Measurements from ENCODE around the gene GET4. TPM values are rescaled to one million over a fixed set of nuclear protein-coding genes. Genes with fewer than 3 reads are reported as not detected.
"Not testable (repeated sequence)": the region's sequence is repeated elsewhere in the genome, so short reads cannot be mapped to it uniquely, and the experiment has no call there.

Gene GET4
- total and polyA plus RNA-seq, 2 of the 4 experiments (the other 2 are of a cell fraction), result 11.3 to 30.9 TPM

- peaks cover 8% of the 10 kb centered on the region for H3K4me1 ChIP-seq (ENCODE audit: control insufficient read depth, insufficient read depth, low read length)
- peak overlapping the region; percentile 65 for H2AK9ac ChIP-seq (replicated peaks; ENCODE audit: low read depth, low read length, poor library complexity)
- H2BK5ac ChIP-seq (ENCODE audit: low read depth, low read length, poor library complexity, severe bottlenecking), result no peak overlapping the region
- H3K9me1 ChIP-seq (ENCODE audit: insufficient read depth, low read length), result no peaks in the 10 kb centered on the region
- 67% methylated on average over 23 of the region's 40 CpGs; no CpG with 5 or more reads in 1 of the 2 experiments for WGBS, 2 experiments (ENCODE audit: extremely low coverage in 2 of 2, insufficient read length in 1 of 2)
- no TSS peak for BruUV-seq (replicated peaks)
- H3K9ac ChIP-seq (ENCODE audit: low read depth, low read length), result no peak overlapping the region
- no peak overlapping the region for H3K4me2 ChIP-seq (ENCODE audit: low read depth, low read length)
- ChIA-PET CTCF (no interaction called here), POLR2A (ENCODE audit: unreplicated experiment) (no interaction called here)
- peak overlapping the region; percentile 89 for H2AFZ ChIP-seq (replicated peaks; ENCODE audit: low read length, poor library complexity)
- H4K5ac ChIP-seq (ENCODE audit: low read depth, low read length), result no peak overlapping the region
- no peak overlapping the region for H3K56ac ChIP-seq (ENCODE audit: extremely low read depth, insufficient read depth, low read length)
- no peak overlapping the region for H2AK5ac ChIP-seq (ENCODE audit: low read depth, low read length)
- TF ChIP-seq MAZ (IDR thresholded peaks at IDR 0.05; ENCODE audit: borderline replicate concordance, low read depth, low read length) (peak; percentile 30; the same call in 1 of the 2 replicates), FOS (IDR thresholded peaks at IDR 0.05; ENCODE audit: low read depth, low read length) (peak; percentile 40; the same call in 1 of the 2 replicates), NFE2L2 (IDR thresholded peaks at IDR 0.05; ENCODE audit: low read depth, low read length) (no peak), POLR2A (IDR thresholded peaks at IDR 0.05; ENCODE audit: low read depth, low read length) (no peak), RCOR1 (IDR thresholded peaks at IDR 0.05; ENCODE audit: insufficient replicate concordance, low read length) (no peak)
- TF ChIP-seq, protein P1, sequence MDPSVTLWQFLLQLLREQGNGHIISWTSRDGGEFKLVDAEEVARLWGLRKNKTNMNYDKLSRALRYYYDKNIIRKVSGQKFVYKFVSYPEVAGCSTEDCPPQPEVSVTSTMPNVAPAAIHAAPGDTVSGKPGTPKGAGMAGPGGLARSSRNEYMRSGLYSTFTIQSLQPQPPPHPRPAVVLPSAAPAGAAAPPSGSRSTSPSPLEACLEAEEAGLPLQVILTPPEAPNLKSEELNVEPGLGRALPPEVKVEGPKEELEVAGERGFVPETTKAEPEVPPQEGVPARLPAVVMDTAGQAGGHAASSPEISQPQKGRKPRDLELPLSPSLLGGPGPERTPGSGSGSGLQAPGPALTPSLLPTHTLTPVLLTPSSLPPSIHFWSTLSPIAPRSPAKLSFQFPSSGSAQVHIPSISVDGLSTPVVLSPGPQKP (IDR thresholded peaks at IDR 0.05; ENCODE audit: borderline replicate concordance, low read depth, low read length), result no peak
- H2BK15ac ChIP-seq (ENCODE audit: low read depth, low read length), result no peak overlapping the region
- intact Hi-C loops (cut with micrococcal nuclease) (no loop called here), dilution Hi-C loops (cut with HindIII; ENCODE audit: low sequenced_read_pairs, unreplicated experiment) (no loop called here), in situ Hi-C loops (cut with MboI; ENCODE audit: low sequenced_read_pairs) (no loop called here)
- peak; percentile 60 for ATAC-seq (ENCODE audit: low read depth)
- no peak overlapping the region for H3K4me3 ChIP-seq (ENCODE audit: insufficient read depth, low read depth, low read length)
- no peaks in the 10 kb centered on the region for H3K27me3 ChIP-seq (ENCODE audit: control insufficient read depth, insufficient read depth, low read length)
- H3K36me3 ChIP-seq (ENCODE audit: control insufficient read depth, insufficient read depth, low read length), result no peaks in the 10 kb centered on the region
- H2BK120ac ChIP-seq (ENCODE audit: low read depth, low read length), result no peak overlapping the region; the same call in 1 of the 2 replicates
- peak overlapping the region; percentile 56 to 84; a peak in 1 of 4 replicates for H4K8ac ChIP-seq (ENCODE audit: low read depth in 2 of 2, low read length in 2 of 2)
- no peaks in the 10 kb centered on the region for H3K9me3 ChIP-seq (ENCODE audit: control insufficient read depth, insufficient read depth, low read length)
- H4K20me1 ChIP-seq (ENCODE audit: insufficient read depth, low read length), result no peaks in the 10 kb centered on the region
- no peak overlapping the region; the same call in 1 of the 2 replicates for H3K27ac ChIP-seq (ENCODE audit: insufficient read depth, low read length)
- peak overlapping the region; percentile 16 for H3K4ac ChIP-seq (ENCODE audit: low read depth, low read length)
- DNase-seq, result peak; percentile 47
- H3K23ac ChIP-seq (ENCODE audit: low read depth, low read length), result no peak overlapping the region
- no peak overlapping the region for H3K14ac ChIP-seq (replicated peaks; ENCODE audit: low read depth, low read length)
- no peak overlapping the region for H4K91ac ChIP-seq (ENCODE audit: insufficient read depth, low read depth, low read length)
- no peaks in the 10 kb centered on the region for H3K79me1 ChIP-seq (ENCODE audit: low read depth in 1 of 2, low read length in 2 of 2)
- no peak overlapping the region for H3K18ac ChIP-seq (ENCODE audit: low read depth, low read length)
- 0 out of 2 replicates have a peak overlapping the region, but pooled peaks have one; percentile 6 for H2BK20ac ChIP-seq (ENCODE audit: low read depth, low read length)
Measured at GRCh38 chr7:923108-924041, 47.0 kb downstream of the GET4 start.

DNA sequence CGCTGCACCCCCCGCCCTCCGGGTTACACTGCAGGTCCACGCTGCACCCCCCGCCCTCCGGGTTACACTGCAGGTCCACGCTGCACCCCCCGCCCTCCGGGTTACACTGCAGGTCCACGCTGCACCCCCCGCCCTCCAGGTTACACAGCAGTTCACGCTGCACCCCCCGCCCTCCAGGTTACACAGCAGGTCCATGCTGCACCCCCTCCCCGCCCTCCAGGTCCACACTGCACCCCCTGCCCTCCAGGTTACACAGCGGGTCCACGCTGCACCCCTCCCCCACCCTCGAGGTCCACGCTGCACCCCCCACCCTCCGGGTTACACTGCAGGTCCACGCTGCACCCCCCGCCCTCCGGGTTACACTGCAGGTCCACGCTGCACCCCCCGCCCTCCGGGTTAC lies 47.7 kb downstream of the GET4 start:
- H3K36me3 ChIP-seq (ENCODE audit: control insufficient read depth, insufficient read depth, low read length); H2AK9ac ChIP-seq (replicated peaks; ENCODE audit: low read depth, low read length, poor library complexity); H3K4ac ChIP-seq (ENCODE audit: low read depth, low read length); H4K20me1 ChIP-seq (ENCODE audit: insufficient read depth, low read length); H3K4me1 ChIP-seq (ENCODE audit: control insufficient read depth, insufficient read depth, low read length); H3K4me2 ChIP-seq (ENCODE audit: low read depth, low read length); H3K9me3 ChIP-seq (ENCODE audit: control insufficient read depth, insufficient read depth, low read length); BruUV-seq (replicated peaks); DNase-seq; H2BK20ac ChIP-seq (ENCODE audit: low read depth, low read length); CTCF ChIA-PET; H3K56ac ChIP-seq (ENCODE audit: extremely low read depth, insufficient read depth, low read length); dilution Hi-C loops (cut with HindIII; ENCODE audit: low sequenced_read_pairs, unreplicated experiment); H3K4me3 ChIP-seq (ENCODE audit: insufficient read depth, low read depth, low read length); H3K9ac ChIP-seq (ENCODE audit: low read depth, low read length); H3K9me1 ChIP-seq (ENCODE audit: insufficient read depth, low read length); ATAC-seq (ENCODE audit: low read depth); H2BK120ac ChIP-seq (ENCODE audit: low read depth, low read length); H2AK5ac ChIP-seq (ENCODE audit: low read depth, low read length); in situ Hi-C loops (cut with MboI; ENCODE audit: low sequenced_read_pairs); H3K79me1 ChIP-seq (ENCODE audit: low read depth in 1 of 2, low read length in 2 of 2); H4K5ac ChIP-seq (ENCODE audit: low read depth, low read length); H2BK5ac ChIP-seq (ENCODE audit: low read depth, low read length, poor library complexity, severe bottlenecking); H3K23ac ChIP-seq (ENCODE audit: low read depth, low read length); H3K27me3 ChIP-seq (ENCODE audit: control insufficient read depth, insufficient read depth, low read length); H3K18ac ChIP-seq (ENCODE audit: low read depth, low read length); H3K14ac ChIP-seq (replicated peaks; ENCODE audit: low read depth, low read length); POLR2A ChIA-PET (ENCODE audit: unreplicated experiment); H4K8ac ChIP-seq (ENCODE audit: low read depth in 2 of 2, low read length in 2 of 2); H4K91ac ChIP-seq (ENCODE audit: insufficient read depth, low read depth, low read length); H3K27ac ChIP-seq (ENCODE audit: insufficient read depth, low read length); H2AFZ ChIP-seq (replicated peaks; ENCODE audit: low read length, poor library complexity); H2BK15ac ChIP-seq (ENCODE audit: low read depth, low read length); intact Hi-C loops (cut with micrococcal nuclease): not testable (repeated sequence)
- WGBS, 2 experiments (ENCODE audit: extremely low coverage in 2 of 2, insufficient read length in 1 of 2), result no CpG with 5 or more reads among the region's 25 CpGs

Data from IMR-90 (cell line).